Large intestine (tissue), 3 donors: ENCODE results near the gene SCYL3. TPM values are rescaled to one million over a fixed set of nuclear protein-coding genes. Genes with fewer than 3 reads are reported as not detected.
"Not testable (repeated sequence)": the region's sequence is repeated elsewhere in the genome, so short reads cannot be mapped to it uniquely, and the experiment has no call there.

Experiments used
- DNase-seq, 2 donors: peaks; one replicate each; pipeline versions ENCODE4 v3.0.0 to v3.0.0-alpha.2; 2013
- H3K27ac ChIP-seq: one replicate; pipeline ENCODE4 v1.5.1; 2013; ENCODE audit warnings: low read length
- H3K27me3 ChIP-seq: 2 replicates; pipeline ENCODE4 v1.6.1; 2013; ENCODE audit warnings: low read length; ENCODE audit not compliant: control insufficient read depth, insufficient read depth
- H3K36me3 ChIP-seq: 2 replicates; pipeline ENCODE4 v1.6.1; 2013; ENCODE audit warnings: low read length; ENCODE audit not compliant: control insufficient read depth, insufficient read depth
- H3K4me1 ChIP-seq: one replicate; pipeline ENCODE4 v1.6.1; 2013; ENCODE audit warnings: low read length; ENCODE audit not compliant: control insufficient read depth, insufficient read depth
- H3K4me3 ChIP-seq: one replicate; pipeline ENCODE4 v1.5.1; 2013; ENCODE audit warnings: low read length
- H3K9me3 ChIP-seq: one replicate; pipeline ENCODE4 v1.6.1; 2013; ENCODE audit warnings: mild to moderate bottlenecking, low read depth, low read length, moderate library complexity; ENCODE audit not compliant: control insufficient read depth
- WGBS: methylation state at CpG from one replicate; pipeline ENCODE4 v1.1.5; 2013; ENCODE audit warnings: low lambda C conversion rate; ENCODE audit not compliant: insufficient coverage; 5-methylcytosine and 5-hydroxymethylcytosine counted together
- polyA plus RNA-seq: library from polyadenylated mRNA; unstranded; fragments of 120-200 nt; gene quantifications from one replicate; pipeline ENCODE4 v1.2.1, GENCODE V29; 2013

The SCYL3 gene
- polyA plus RNA-seq, 1 donor = 13.1 TPM

GRCh38 chr1:169824153-169824552, 69.5 kb downstream of the SCYL3 start:
- H3K27ac ChIP-seq = no peak overlapping the region
- H3K27me3 ChIP-seq = no peaks in the 10 kb centered on the region
- DNase-seq = no peak
- H3K4me1 ChIP-seq = no peaks in the 10 kb centered on the region
- WGBS = 100% methylated on average over 3 of the region's 3 CpGs
- H3K4me3 ChIP-seq = no peak overlapping the region
- H3K36me3 ChIP-seq = peaks cover 14% of the 10 kb centered on the region
- no peaks in the 10 kb centered on the region for H3K9me3 ChIP-seq

- no peak for DNase-seq
- no peak overlapping the region for H3K4me3 ChIP-seq
- H3K36me3 ChIP-seq = peaks cover 6% of the 10 kb centered on the region
- 100% methylated on average over 5 of the region's 7 CpGs for WGBS
- no peaks in the 10 kb centered on the region for H3K9me3 ChIP-seq
- H3K4me1 ChIP-seq = no peaks in the 10 kb centered on the region
- H3K27me3 ChIP-seq = no peaks in the 10 kb centered on the region
- H3K27ac ChIP-seq = no peak overlapping the region
Measured at GRCh38 chr1:169821500-169821899, 72.2 kb downstream of the SCYL3 start.

- DNase-seq = no peak
- H3K27me3 ChIP-seq = no peaks in the 10 kb centered on the region
- no peaks in the 10 kb centered on the region for H3K9me3 ChIP-seq
- H3K36me3 ChIP-seq = peaks cover 4% of the 10 kb centered on the region
- no peak overlapping the region for H3K4me3 ChIP-seq
- H3K4me1 ChIP-seq = no peaks in the 10 kb centered on the region
- WGBS = no CpG with 5 or more reads among the region's 1 CpG
- H3K27ac ChIP-seq = no peak overlapping the region
Measured at GRCh38 chr1:169816617-169817016, 77.1 kb downstream of the SCYL3 start.

DNA sequence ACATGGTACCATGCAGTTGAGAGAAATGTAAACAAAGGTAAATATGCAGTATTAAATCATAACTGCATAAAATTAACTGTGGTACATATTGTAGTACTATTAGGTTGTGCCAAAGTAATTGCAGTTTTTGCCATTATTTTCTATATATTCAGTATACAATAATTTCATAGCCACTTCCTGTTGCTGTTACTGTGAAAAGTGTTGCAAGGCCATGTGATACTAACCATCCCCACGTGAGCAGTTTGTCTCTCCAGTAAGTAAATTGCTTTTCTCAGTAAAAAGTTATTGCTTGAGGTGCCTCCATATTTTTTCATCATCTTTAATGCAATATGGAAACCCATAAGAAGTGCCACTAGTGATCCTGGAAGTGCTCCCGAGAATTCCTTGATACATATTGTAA, 79.4 kb downstream of the SCYL3 start:
- Histone ChIP-seq H3K27me3 (no peaks in the 10 kb centered on the region), H3K9me3 (no peaks in the 10 kb centered on the region), H3K4me1 (no peaks in the 10 kb centered on the region), H3K36me3 (no peaks in the 10 kb centered on the region), H3K4me3 (no peak overlapping the region), H3K27ac (no peak overlapping the region)
- no CpG with 5 or more reads among the region's 2 CpGs for WGBS
- DNase-seq = no peak

DNA sequence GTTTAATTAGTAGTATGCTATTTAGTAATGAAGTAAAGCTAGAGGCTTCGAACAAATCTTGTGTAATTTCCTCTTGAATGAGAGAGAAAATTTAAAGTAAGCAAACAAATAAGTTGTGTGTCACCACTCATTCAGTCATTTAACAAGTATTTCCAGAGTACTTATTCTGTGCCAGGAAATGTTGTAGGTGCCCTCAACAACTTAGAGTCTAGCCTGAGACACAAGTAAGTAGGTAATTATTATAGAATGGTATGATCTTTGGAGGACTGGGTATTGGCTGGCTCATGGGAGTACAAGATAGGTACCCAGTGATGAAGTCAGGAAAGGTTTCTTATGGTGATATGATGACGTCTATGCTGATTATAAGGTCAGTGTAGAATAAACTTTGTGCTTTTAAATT, 81.6 kb downstream of the SCYL3 start:
- WGBS = 100% methylated on average over 1 of the region's 2 CpGs
- H3K9me3 ChIP-seq = no peaks in the 10 kb centered on the region

DNA sequence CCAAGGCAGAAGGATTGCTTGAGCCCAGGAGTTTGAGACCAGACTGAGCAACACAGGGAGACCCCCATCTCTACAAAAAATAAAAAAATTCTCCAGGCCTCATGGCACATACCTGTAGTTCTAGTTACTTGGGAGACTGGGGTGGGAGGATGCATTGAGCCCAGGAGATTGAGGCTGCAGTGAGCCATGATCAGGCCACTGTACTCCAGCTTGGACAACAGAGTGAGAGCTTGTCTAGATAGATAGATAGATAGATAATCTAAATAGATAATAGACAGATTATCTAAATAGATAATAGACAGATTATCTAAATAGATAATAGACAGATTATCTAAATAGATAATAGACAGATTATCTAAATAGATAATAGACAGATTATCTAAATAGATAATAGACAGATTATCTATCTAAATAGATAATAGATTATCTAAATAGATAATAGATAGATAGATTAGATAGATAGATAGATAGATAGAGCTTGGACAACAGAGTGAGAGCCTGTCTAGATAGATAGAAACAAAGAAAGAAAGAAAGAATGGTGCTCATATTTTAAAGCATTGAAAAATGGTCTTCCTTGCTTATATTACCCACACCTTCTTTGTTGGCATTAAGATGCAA, 82.2 kb downstream of the SCYL3 start:
- not testable (repeated sequence) for H3K36me3 ChIP-seq, H3K27ac ChIP-seq, H3K27me3 ChIP-seq, H3K9me3 ChIP-seq, H3K4me1 ChIP-seq, DNase-seq, H3K4me3 ChIP-seq

More for the DNA sequence above, 81.6 kb downstream of the SCYL3 start:
- DNase-seq = no peak
- H3K4me1 ChIP-seq = no peaks in the 10 kb centered on the region
- peaks cover 4% of the 10 kb centered on the region for H3K36me3 ChIP-seq
- no peak overlapping the region for H3K27ac ChIP-seq
- H3K4me3 ChIP-seq = no peak overlapping the region
- no peaks in the 10 kb centered on the region for H3K27me3 ChIP-seq

GRCh38 chr1:169809370-169810095, 84.2 kb downstream of the SCYL3 start:
- Histone ChIP-seq H3K4me3 (no peak overlapping the region), H3K4me1 (no peaks in the 10 kb centered on the region), H3K27me3 (no peaks in the 10 kb centered on the region), H3K9me3 (no peaks in the 10 kb centered on the region), H3K27ac (no peak overlapping the region), H3K36me3 (peaks cover 14% of the 10 kb centered on the region)
- DNase-seq = no peak
- WGBS = no CpG with 5 or more reads among the region's 4 CpGs

GRCh38 chr1:169804941-169805340, 88.8 kb downstream of the SCYL3 start:
- WGBS = no CpG with 5 or more reads among the region's 2 CpGs
- no peak for DNase-seq
- Histone ChIP-seq H3K36me3 (peaks cover 17% of the 10 kb centered on the region), H3K27ac (no peak overlapping the region), H3K4me1 (no peaks in the 10 kb centered on the region), H3K27me3 (no peaks in the 10 kb centered on the region), H3K9me3 (no peaks in the 10 kb centered on the region), H3K4me3 (no peak overlapping the region)

DNA sequence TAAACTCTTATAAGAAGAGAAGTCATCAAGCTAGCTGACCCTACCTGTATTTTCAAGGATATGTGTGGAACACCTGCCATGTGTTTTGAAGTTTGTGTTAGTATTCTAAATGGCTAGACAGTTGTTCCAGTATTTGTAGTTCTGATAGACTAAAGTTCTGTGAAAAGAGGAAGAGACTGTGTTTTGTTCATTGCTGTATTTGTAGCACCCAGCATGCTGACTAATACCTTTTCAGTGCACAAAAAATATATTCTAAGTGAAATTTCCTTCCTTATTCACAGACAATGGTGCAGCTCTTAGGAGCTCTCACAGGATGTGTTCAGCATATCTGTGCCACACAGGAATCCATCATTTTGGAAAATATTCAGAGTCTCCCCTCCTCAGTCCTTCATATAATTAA, 90.8 kb downstream of the SCYL3 start:
- H3K36me3 ChIP-seq = peaks cover 13% of the 10 kb centered on the region
- no peaks in the 10 kb centered on the region for H3K27me3 ChIP-seq
- no peaks in the 10 kb centered on the region for H3K4me1 ChIP-seq
- no peak for DNase-seq
- H3K27ac ChIP-seq = no peak overlapping the region
- H3K4me3 ChIP-seq = no peak overlapping the region
- no peaks in the 10 kb centered on the region for H3K9me3 ChIP-seq
